Measurements from ENCODE around the gene SCUBE1. TPM values are rescaled to one million over a fixed set of nuclear protein-coding genes. Genes with fewer than 3 reads are reported as not detected.

The SCUBE1 gene
- total and polyA plus RNA-seq, 11 donors = 0.04 to 0.40 (median 0.24) TPM; not detected in 1

GRCh38 chr22:43168471-43169309, 174.5 kb downstream of the SCUBE1 start:
- Histone ChIP-seq H3K27me3 (no peaks in the 10 kb centered on the region), H3K9me3 (no peaks in the 10 kb centered on the region), H3K4me3 (no peak overlapping the region), H3K27ac (peak overlapping the region in 3 of 12 donors; percentile 23 to 39 (median 34)), H3K36me3 (peaks cover 0 to 59% (median 19%) of the 10 kb centered on the region in 9 donors), H3K4me1 (peaks cover 0 to 20% (median 10%) of the 10 kb centered on the region in 12 donors)
- TF ChIP-seq CTCF (IDR thresholded peaks at IDR 0.05) (no peak), POLR2A (IDR thresholded peaks at IDR 0.05) (no peak)
- intact Hi-C loops (cut with DNase I) = no loop called here
- WGBS, 4 donors = 84 to 90% (median 87%) methylated on average over 23 to 25 of the region's 25 CpGs
- ATAC-seq = peak in 3 of 4 donors; percentile 12 to 41 (median 21)
- peak in 1 of 5 donors; percentile 32 for DNase-seq

- no peak overlapping the region for H3K27ac ChIP-seq
- peaks cover 0 to 61% (median 15%) of the 10 kb centered on the region in 9 donors for H3K36me3 ChIP-seq
- DNase-seq (peak in 1 of 5 donors; percentile 18), ATAC-seq (no peak)
- 91 to 96% (median 93%) methylated on average over 13 to 19 of the region's 19 CpGs for WGBS, 4 donors
- H3K9me3 ChIP-seq = no peaks in the 10 kb centered on the region
- peaks cover 0 to 29% (median 16%) of the 10 kb centered on the region in 12 donors for H3K4me1 ChIP-seq
- intact Hi-C loops (cut with DNase I) = no loop called here
- H3K4me3 ChIP-seq = no peak overlapping the region
- TF ChIP-seq CTCF (IDR thresholded peaks at IDR 0.05) (no peak), POLR2A (IDR thresholded peaks at IDR 0.05) (no peak)
- no peaks in the 10 kb centered on the region for H3K27me3 ChIP-seq
These were observed 176.1 kb downstream of the SCUBE1 start for GRCh38 chr22:43167001-43167589.

GRCh38 chr22:43166132-43166930, 176.8 kb downstream of the SCUBE1 start:
- H3K36me3 ChIP-seq = peaks cover 0 to 61% (median 16%) of the 10 kb centered on the region in 9 donors
- 90 to 92% (median 91%) methylated on average over 23 of the region's 23 CpGs for WGBS, 4 donors
- peaks cover 0 to 29% (median 16%) of the 10 kb centered on the region in 12 donors for H3K4me1 ChIP-seq
- no peaks in the 10 kb centered on the region for H3K9me3 ChIP-seq
- H3K4me3 ChIP-seq = no peak overlapping the region
- intact Hi-C loops (cut with DNase I) = no loop called here
- no peak overlapping the region for H3K27ac ChIP-seq
- no peak for ATAC-seq
- no peaks in the 10 kb centered on the region for H3K27me3 ChIP-seq
- no peak for TF ChIP-seq CTCF (IDR thresholded peaks at IDR 0.05)
- no peak for TF ChIP-seq POLR2A (IDR thresholded peaks at IDR 0.05)
- no peak for DNase-seq
